HepG2 (cell line): ENCODE results near the gene GPAM. TPM values are rescaled to one million over a fixed set of nuclear protein-coding genes. Genes with fewer than 3 reads are reported as not detected.

Experiments
- ATAC-seq: fragments of 200-7000 bp; cut with Tn5 transposase; 3 replicates; pipeline ENCODE4 v1.9.1; 2020; ENCODE audit warnings: mild to moderate bottlenecking, moderate library complexity
- BruUV-seq: library from RNA; stranded (reverse); fragments of 400-500 nt; replicated peaks from 2 replicates; lab custom pipeline; 2021; lab: Mats Ljungman, UMichigan
- CTCF ChIA-PET: fragments of 300-600 bp; formaldehyde crosslinking; extraction: SDS; loops from one replicate; lab custom pipeline; 2021; ENCODE audit warnings: low total read pairs, inconsistent platforms, low intra/inter-chr PET ratio; lab: Yijun Ruan, JAX
- POLR2A ChIA-PET: fragments of 350-600 bp; sonication (Branson Sonifier 250); formaldehyde crosslinking; loops from one replicate; lab custom pipeline; 2020; ENCODE audit warnings: antibody characterized with exemption, inconsistent platforms; lab: Yijun Ruan, JAX
- DNase-seq: peaks from one replicate; pipeline ENCODE4 v3.0.0-alpha.2; 2015; ENCODE audit warnings: low spot score
- FAIRE-seq: peaks from 3 replicates; lab custom pipeline; 2011; peaks lifted over from hg19 to GRCh38; lab: Jason Lieb, UNC
- H2AFZ ChIP-seq: one replicate; pipeline ENCODE4 v1.6.1; 2011; ENCODE audit warnings: low read length, inconsistent platforms
- H3K27ac ChIP-seq: fragments of 300-600 bp; 3 replicates; pipeline ENCODE4 v1.8.0; 2011; ENCODE audit warnings: mixed run types, mild to moderate bottlenecking, mixed read lengths, low read length, inconsistent platforms; ENCODE audit not compliant: insufficient read depth; ENCODE audit errors: extremely low read length
- H3K27me3 ChIP-seq, 2 experiments: fragments of 200-600 bp in 1 of 2; 2 replicates in 1 of 2; 3 replicates in 1 of 2; pipeline versions ENCODE4 v1.6.0 to v1.8.0; 2011; ENCODE audit warnings: low read length in 2 of 2, mild to moderate bottlenecking in 2 of 2, moderate library complexity in 2 of 2, inconsistent platforms in 1 of 2; ENCODE audit not compliant: insufficient read depth in 2 of 2, control insufficient read depth in 1 of 2
- H3K36me3 ChIP-seq, 2 experiments: fragments of 200-600 bp in 1 of 2; replicated peaks in 1 of 2; 2 replicates in 1 of 2; 3 replicates in 1 of 2; pipeline versions ENCODE4 v1.5.1 to v1.8.0; 2011; ENCODE audit warnings: low read length in 2 of 2, inconsistent platforms in 1 of 2; ENCODE audit not compliant: insufficient read depth in 2 of 2, control insufficient read depth in 1 of 2
- H3K4me1 ChIP-seq: 2 replicates; pipeline ENCODE4 v1.5.1; 2012; ENCODE audit warnings: low read length, inconsistent platforms; ENCODE audit not compliant: insufficient read depth
- H3K4me2 ChIP-seq: 2 replicates; pipeline ENCODE4 v1.6.0; 2011; ENCODE audit warnings: low read depth, low read length, inconsistent platforms
- H3K4me3 ChIP-seq, 3 experiments: fragments of 200-600 bp in 1 of 3; sonication (generic), shearing (Covaris generic) in 1 of 3; replicated peaks in 1 of 3; 2 replicates each; pipeline ENCODE4 v1.5.1; 2011 to 2016; ENCODE audit warnings: low read length in 3 of 3, inconsistent platforms in 2 of 3, low read depth in 2 of 3, mild to moderate bottlenecking in 2 of 3, control low read depth in 1 of 3, mixed read lengths in 1 of 3; ENCODE audit not compliant: insufficient read depth in 1 of 3
- H3K79me2 ChIP-seq: one replicate; pipeline ENCODE4 v1.6.1; 2011; ENCODE audit warnings: low read length, inconsistent platforms; ENCODE audit not compliant: insufficient read depth
- H3K9ac ChIP-seq: 2 replicates; pipeline ENCODE4 v1.6.0; 2011; ENCODE audit warnings: mild to moderate bottlenecking, low read depth, low read length, inconsistent platforms; ENCODE audit not compliant: insufficient read depth
- H3K9me3 ChIP-seq: 2 replicates; pipeline ENCODE4 v1.5.1; 2012; ENCODE audit warnings: mild to moderate bottlenecking, low read length
- H4K20me1 ChIP-seq: 2 replicates; pipeline ENCODE4 v1.6.0; 2011; ENCODE audit warnings: inconsistent platforms, mild to moderate bottlenecking, low read length, moderate library complexity; ENCODE audit not compliant: insufficient read depth
- ARHGAP35 ChIP-seq: sonication (generic); formaldehyde crosslinking; IDR thresholded peaks from 2 replicates; pipeline ENCODE4 v1.9.0; 2022; ENCODE audit warnings: mild to moderate bottlenecking, inconsistent platforms, moderate library complexity, missing genetic modification reagents, borderline replicate concordance
- ARNTL ChIP-seq: sonication (generic); formaldehyde crosslinking; IDR thresholded peaks from 2 replicates; pipeline ENCODE4 v1.4.0; 2020; ENCODE audit warnings: mild to moderate bottlenecking, missing genetic modification reagents
- DPF2 ChIP-seq: sonication (generic); formaldehyde crosslinking; IDR thresholded peaks from 2 replicates; pipeline ENCODE4 v1.4.0; 2020; ENCODE audit warnings: mild to moderate bottlenecking, low read depth, missing genetic modification reagents, borderline replicate concordance
- FOXA3 ChIP-seq: IDR thresholded peaks from 2 replicates; pipeline ENCODE4 v1.6.1; 2016; ENCODE audit warnings: missing genetic modification reagents, missing compliant biosample characterization
- GATAD2A ChIP-seq: IDR thresholded peaks from 2 replicates; pipeline ENCODE4 v1.6.1; 2016
- HNF4G ChIP-seq, 2 experiments: sonication (generic) in 1 of 2; formaldehyde crosslinking in 1 of 2; IDR thresholded peaks; 2 replicates each; pipeline versions ENCODE4 v1.4.0 to v1.6.1; 2011 to 2020; ENCODE audit warnings: borderline replicate concordance in 2 of 2, low read depth in 2 of 2, mild to moderate bottlenecking in 2 of 2, low read length in 1 of 2, missing genetic modification reagents in 1 of 2, moderate library complexity in 1 of 2
- IKZF4 ChIP-seq: sonication (generic); formaldehyde crosslinking; IDR thresholded peaks from 2 replicates; pipeline ENCODE4 v1.5.1; 2020; ENCODE audit warnings: borderline replicate concordance, mild to moderate bottlenecking, low read depth, missing genetic modification reagents; ENCODE audit errors: not compliant biosample characterization
- NR2C2 ChIP-seq: sonication (generic); formaldehyde crosslinking; IDR thresholded peaks from 2 replicates; pipeline ENCODE4 v1.4.0; 2020; ENCODE audit warnings: missing genetic modification reagents, mild to moderate bottlenecking, moderate library complexity, borderline replicate concordance
- RARA ChIP-seq: IDR thresholded peaks from 2 replicates; pipeline ENCODE4 v1.6.1; 2016; ENCODE audit warnings: missing genetic modification reagents, missing compliant biosample characterization
- RBM22 ChIP-seq: fragments of 200-400 bp; formaldehyde crosslinking; optimal IDR thresholded peaks from 2 replicates; pipeline ENCODE3; 2017; ENCODE audit warnings: mild to moderate bottlenecking, low read length, moderate library complexity
- SOX13 ChIP-seq, 3 experiments: fragments of 450-650 bp in 1 of 3; sonication (generic) in 1 of 3; formaldehyde crosslinking in 1 of 3; IDR thresholded peaks in 2 of 3; conservative IDR thresholded peaks in 1 of 3; 2 replicates each; pipeline versions ENCODE4 v1.5.0 to v1.6.1; 2016 to 2020; ENCODE audit warnings: antibody characterized with exemption in 1 of 3, mild to moderate bottlenecking in 1 of 3, missing compliant biosample characterization in 1 of 3, missing genetic modification reagents in 1 of 3, moderate library complexity in 1 of 3
- SOX5 ChIP-seq: IDR thresholded peaks from 2 replicates; pipeline ENCODE4 v1.6.1; 2016; ENCODE audit warnings: borderline replicate concordance
- ZNF143 ChIP-seq: sonication (generic); formaldehyde crosslinking; IDR thresholded peaks from 2 replicates; pipeline ENCODE4 v1.4.0; 2020; ENCODE audit warnings: missing genetic modification reagents
- WGBS: methylation state at CpG from one replicate; pipeline ENCODE4 v1.1.6; 2017; ENCODE audit warnings: low lambda C conversion rate; 5-methylcytosine and 5-hydroxymethylcytosine counted together
- in situ Hi-C: cut with HindIII; loops from 2 replicates; pipeline ENCODE4 v1.10.0; 2017; ENCODE audit warnings: low pct_unique_long_range_greater_than_20kb; ENCODE audit not compliant: extremely low pct_ligation_motif_present
- intact Hi-C: fragments of 100-400 bp; cut with micrococcal nuclease; formaldehyde crosslinking; loops from one replicate; pipeline ENCODE4 v1.10.0; 2022; ENCODE audit not compliant: unreplicated experiment
- polyA plus RNA-seq, 8 experiments: library from polyadenylated mRNA; depleted of rRNA in 3 of 8; stranded (reverse) in 7 of 8; unstranded in 1 of 8; fragments of >200 nt; fragmentation: Illumina TruSeq in 4 of 8; extraction: Trizol in 4 of 8; gene quantifications; 2 replicates each; pipeline versions ENCODE4 v1.2.1 to v1.2.3, GENCODE V29; 2011 to 2016; ENCODE audit warnings: low read depth in 4 of 8, missing spikeins in 1 of 8, mixed read lengths in 1 of 8; ENCODE audit not compliant: insufficient read depth in 1 of 8
- total RNA-seq, 5 experiments: library from RNA; depleted of rRNA; stranded (reverse); fragments of >200 nt; fragmentation: Illumina TruSeq; extraction: Trizol; gene quantifications; 2 replicates each; pipeline ENCODE4 v1.2.3, GENCODE V29; 2016; ENCODE audit warnings: low read depth in 1 of 5
- TF ChIP-seq, protein P1 (sequence below): sonication (generic); formaldehyde crosslinking; IDR thresholded peaks from 2 replicates; pipeline ENCODE4 v1.4.0; 2020; ENCODE audit warnings: missing genetic modification reagents
- TF ChIP-seq, protein P2 (sequence below): sonication (generic); formaldehyde crosslinking; IDR thresholded peaks from 2 replicates; pipeline ENCODE4 v1.5.0; 2020; ENCODE audit warnings: missing genetic modification reagents
- TF ChIP-seq, protein P3 (sequence below): sonication (generic); formaldehyde crosslinking; conservative IDR thresholded peaks from 2 replicates; pipeline ENCODE4 v1.4.0; 2020; ENCODE audit warnings: missing genetic modification reagents

The GPAM gene
- total and polyA plus RNA-seq, 2 of the 13 experiments (the other 11 are each of a cell fraction or from before 2014, with no cell fraction given), result 36.8 to 140 TPM

DNA sequence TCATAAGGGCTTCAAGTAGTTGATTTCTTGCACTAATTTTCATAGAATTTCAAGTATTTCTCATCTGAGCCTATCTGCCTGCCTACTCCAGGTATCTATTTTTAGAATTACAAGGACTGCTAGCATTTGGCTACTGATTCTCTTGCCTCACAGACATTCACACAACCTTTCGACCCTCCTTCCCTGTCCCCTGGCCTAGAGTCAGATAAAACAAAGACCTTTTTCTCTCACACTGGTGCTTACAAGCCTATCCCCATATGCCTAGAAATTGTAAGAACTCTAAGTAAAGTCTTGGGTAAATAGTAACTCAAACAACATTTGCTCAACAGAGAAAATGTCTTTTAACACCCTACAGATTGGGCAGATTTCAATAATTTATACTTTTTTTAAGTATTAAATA lies 6.3 kb downstream of the GPAM start (continued):
- TF ChIP-seq, protein P1, sequence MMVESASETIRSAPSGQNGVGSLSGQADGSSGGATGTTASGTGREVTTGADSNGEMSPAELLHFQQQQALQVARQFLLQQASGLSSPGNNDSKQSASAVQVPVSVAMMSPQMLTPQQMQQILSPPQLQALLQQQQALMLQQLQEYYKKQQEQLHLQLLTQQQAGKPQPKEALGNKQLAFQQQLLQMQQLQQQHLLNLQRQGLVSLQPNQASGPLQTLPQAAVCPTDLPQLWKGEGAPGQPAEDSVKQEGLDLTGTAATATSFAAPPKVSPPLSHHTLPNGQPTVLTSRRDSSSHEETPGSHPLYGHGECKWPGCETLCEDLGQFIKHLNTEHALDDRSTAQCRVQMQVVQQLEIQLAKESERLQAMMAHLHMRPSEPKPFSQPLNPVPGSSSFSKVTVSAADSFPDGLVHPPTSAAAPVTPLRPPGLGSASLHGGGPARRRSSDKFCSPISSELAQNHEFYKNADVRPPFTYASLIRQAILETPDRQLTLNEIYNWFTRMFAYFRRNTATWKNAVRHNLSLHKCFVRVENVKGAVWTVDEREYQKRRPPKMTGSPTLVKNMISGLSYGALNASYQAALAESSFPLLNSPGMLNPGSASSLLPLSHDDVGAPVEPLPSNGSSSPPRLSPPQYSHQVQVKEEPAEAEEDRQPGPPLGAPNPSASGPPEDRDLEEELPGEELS (CRISPR knock-in tag), result peak; percentile 52; the same call in 1 of the 2 replicates
- TF ChIP-seq GATAD2A (CRISPR knock-in tag) (peak; percentile 75), IKZF4 (CRISPR knock-in tag) (no peak)

DNA sequence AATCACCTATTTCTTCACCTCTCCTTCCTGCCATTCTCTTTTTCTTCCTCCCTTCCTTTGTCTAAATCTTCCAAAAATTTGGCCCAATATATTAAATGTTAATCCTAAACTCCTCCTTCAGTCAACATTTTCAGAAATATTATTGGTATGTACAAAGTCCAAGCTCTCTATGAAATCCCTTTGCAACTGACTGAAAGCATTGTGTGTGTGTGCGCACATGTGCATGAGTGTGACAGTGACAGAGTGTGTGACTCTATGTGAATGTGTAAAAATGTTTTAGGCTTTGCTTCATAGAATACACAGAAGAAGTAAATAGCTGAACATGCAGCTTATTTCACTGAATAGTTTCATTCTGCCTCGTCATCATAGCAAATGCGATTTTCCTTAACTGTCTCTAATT lies 7.0 kb downstream of the GPAM start:
- in situ Hi-C loops, result loop anchor here (10.0 kb wide), 1 partner anchor 128 kb away; no protein-coding TSS in a partner anchor
- DNase-seq (peak; percentile 70), ATAC-seq (no peak; the same call in 2 of the 3 replicates), FAIRE-seq (no peak)
- Histone ChIP-seq H3K4me1 (peaks cover 52% of the 10 kb centered on the region), H3K27ac (peak overlapping the region; percentile 69), H4K20me1 (no peaks in the 10 kb centered on the region), H3K79me2 (peaks cover 27% of the 10 kb centered on the region), H3K27me3 (no peaks in the 10 kb centered on the region), H2AFZ (no peak overlapping the region), H3K9me3 (no peaks in the 10 kb centered on the region), H3K4me3 (no peak overlapping the region), H3K9ac (no peak overlapping the region), H3K36me3 (peaks cover 8 to 72% of the 10 kb centered on the region in 2 experiments), H3K4me2 (0 out of 2 replicates have a peak overlapping the region, but pooled peaks have one; percentile 20)
- intact Hi-C loops, result loop anchor here (2.0 kb wide), 2 partner anchors 50 to 138 kb away; no protein-coding TSS in a partner anchor
- WGBS, result 86% methylated on average over 3 of the region's 3 CpGs
- ChIA-PET CTCF (no interaction called here), POLR2A (interaction anchor here (0.8 to 1.3 kb wide), 3 partner anchors 15 to 197 kb away, joined by 3 to 4 read pairs (median 3); partner anchors contain the start of gene ACSL5)
- no TSS peak for BruUV-seq
- TF ChIP-seq ARNTL (CRISPR knock-in tag), result 0 out of 2 replicates have a peak, but pooled peaks have one; percentile 28
- no peak for TF ChIP-seq ARHGAP35 (CRISPR knock-in tag)
- TF ChIP-seq GATAD2A (CRISPR knock-in tag), result peak; percentile 20; the same call in 1 of the 2 replicates
- TF ChIP-seq DPF2, result 0 out of 2 replicates have a peak, but pooled peaks have one; percentile 25
- no peak for TF ChIP-seq SOX13 (IDR thresholded peaks at IDR 0.05)
- TF ChIP-seq SOX13 (CRISPR knock-in tag; conservative IDR thresholded peaks at IDR 0.05 in 1 of 2, IDR thresholded peaks at IDR 0.05 in 1 of 2), result peak in 1 of 2 experiments; percentile 11; a peak in 1 of 4 replicates
- TF ChIP-seq HNF4G (IDR thresholded peaks at IDR 0.05; ENCODE audit: borderline replicate concordance, low read depth, low read length), result peak; percentile 27; the same call in 1 of the 2 replicates
- TF ChIP-seq HNF4G (CRISPR knock-in tag; IDR thresholded peaks at IDR 0.05; ENCODE audit: borderline replicate concordance, low read depth), result no peak
- peak; percentile 73 for TF ChIP-seq RBM22
- TF ChIP-seq SOX5 (CRISPR knock-in tag), result 0 out of 2 replicates have a peak, but pooled peaks have one; percentile 20
- TF ChIP-seq, protein P2, sequence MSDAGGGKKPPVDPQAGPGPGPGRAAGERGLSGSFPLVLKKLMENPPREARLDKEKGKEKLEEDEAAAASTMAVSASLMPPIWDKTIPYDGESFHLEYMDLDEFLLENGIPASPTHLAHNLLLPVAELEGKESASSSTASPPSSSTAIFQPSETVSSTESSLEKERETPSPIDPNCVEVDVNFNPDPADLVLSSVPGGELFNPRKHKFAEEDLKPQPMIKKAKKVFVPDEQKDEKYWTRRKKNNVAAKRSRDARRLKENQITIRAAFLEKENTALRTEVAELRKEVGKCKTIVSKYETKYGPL (CRISPR knock-in tag), result no peak
- TF ChIP-seq NR2C2 (CRISPR knock-in tag), result 0 out of 2 replicates have a peak, but pooled peaks have one; percentile 6
- TF ChIP-seq, protein P3, sequence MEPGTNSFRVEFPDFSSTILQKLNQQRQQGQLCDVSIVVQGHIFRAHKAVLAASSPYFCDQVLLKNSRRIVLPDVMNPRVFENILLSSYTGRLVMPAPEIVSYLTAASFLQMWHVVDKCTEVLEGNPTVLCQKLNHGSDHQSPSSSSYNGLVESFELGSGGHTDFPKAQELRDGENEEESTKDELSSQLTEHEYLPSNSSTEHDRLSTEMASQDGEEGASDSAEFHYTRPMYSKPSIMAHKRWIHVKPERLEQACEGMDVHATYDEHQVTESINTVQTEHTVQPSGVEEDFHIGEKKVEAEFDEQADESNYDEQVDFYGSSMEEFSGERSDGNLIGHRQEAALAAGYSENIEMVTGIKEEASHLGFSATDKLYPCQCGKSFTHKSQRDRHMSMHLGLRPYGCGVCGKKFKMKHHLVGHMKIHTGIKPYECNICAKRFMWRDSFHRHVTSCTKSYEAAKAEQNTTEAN (CRISPR knock-in tag), result peak; percentile 94
- 0 out of 2 replicates have a peak, but pooled peaks have one; percentile 18 for TF ChIP-seq RARA
- no peak for TF ChIP-seq ZNF143 (CRISPR knock-in tag)
- TF ChIP-seq FOXA3, result peak; percentile 26; the same call in 1 of the 2 replicates
